ENCODE results near the gene TCFL5. TPM values are rescaled to one million over a fixed set of nuclear protein-coding genes. Genes with fewer than 3 reads are reported as not detected.
"Not testable (repeated sequence)": the region's sequence is repeated elsewhere in the genome, so short reads cannot be mapped to it uniquely, and the experiment has no call there.

The TCFL5 gene
- total and polyA plus RNA-seq, 12 donors = 3.5 to 12.0 (median 5.5) TPM

GRCh38 chr20:62874964-62875344 lies 13.3 kb upstream of the TCFL5 start:
- WGBS, 4 donors = 78 to 99% (median 81%) methylated on average over 7 to 10 of the region's 14 CpGs
- H3K27ac ChIP-seq = peak overlapping the region in 4 of 5 donors; percentile 77 to 87 (median 82)
- H3K4me1 ChIP-seq (replicated peaks in 1 of 2) = peaks cover 0 to 16% of the 10 kb centered on the region in 2 donors
- H3K9me3 ChIP-seq (replicated peaks in 1 of 3) = no peaks in the 10 kb centered on the region
- intact Hi-C loops (cut with DNase I) = loop anchor here in 1 of 2 donors (5.0 kb wide), 1 partner anchor 132 kb away; the partner anchor contains the start of gene BHLHE23
- DNase-seq = peak in 2 of 7 donors; percentile 19 to 34
- TF ChIP-seq POLR2A (IDR thresholded peaks at IDR 0.05) = no peak
- TF ChIP-seq, protein P1, sequence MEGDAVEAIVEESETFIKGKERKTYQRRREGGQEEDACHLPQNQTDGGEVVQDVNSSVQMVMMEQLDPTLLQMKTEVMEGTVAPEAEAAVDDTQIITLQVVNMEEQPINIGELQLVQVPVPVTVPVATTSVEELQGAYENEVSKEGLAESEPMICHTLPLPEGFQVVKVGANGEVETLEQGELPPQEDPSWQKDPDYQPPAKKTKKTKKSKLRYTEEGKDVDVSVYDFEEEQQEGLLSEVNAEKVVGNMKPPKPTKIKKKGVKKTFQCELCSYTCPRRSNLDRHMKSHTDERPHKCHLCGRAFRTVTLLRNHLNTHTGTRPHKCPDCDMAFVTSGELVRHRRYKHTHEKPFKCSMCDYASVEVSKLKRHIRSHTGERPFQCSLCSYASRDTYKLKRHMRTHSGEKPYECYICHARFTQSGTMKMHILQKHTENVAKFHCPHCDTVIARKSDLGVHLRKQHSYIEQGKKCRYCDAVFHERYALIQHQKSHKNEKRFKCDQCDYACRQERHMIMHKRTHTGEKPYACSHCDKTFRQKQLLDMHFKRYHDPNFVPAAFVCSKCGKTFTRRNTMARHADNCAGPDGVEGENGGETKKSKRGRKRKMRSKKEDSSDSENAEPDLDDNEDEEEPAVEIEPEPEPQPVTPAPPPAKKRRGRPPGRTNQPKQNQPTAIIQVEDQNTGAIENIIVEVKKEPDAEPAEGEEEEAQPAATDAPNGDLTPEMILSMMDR (IDR thresholded peaks at IDR 0.05) = no peak
- H3K27me3 ChIP-seq = no peaks in the 10 kb centered on the region
- H3K36me3 ChIP-seq (replicated peaks in 1 of 2) = no peaks in the 10 kb centered on the region
- H3K4me3 ChIP-seq = no peak overlapping the region

- not testable (repeated sequence) for H3K27me3 ChIP-seq; H3K4me3 ChIP-seq; H3K9me3 ChIP-seq (replicated peaks in 1 of 3); H3K36me3 ChIP-seq (replicated peaks in 1 of 2)
- TF ChIP-seq, protein P1 (IDR thresholded peaks at IDR 0.05) = peak; percentile 35 to 79 (median 68)
- Histone ChIP-seq H3K4me1 (replicated peaks in 1 of 2) (peaks cover 0 to 16% of the 10 kb centered on the region in 2 donors), H3K27ac (peak overlapping the region; percentile 65 to 87 (median 80))
- WGBS, 4 donors = 0 to 3% (median 1%) methylated on average over 10 to 15 of the region's 15 CpGs
- DNase-seq = peak; percentile 81 to 95 (median 91)
- intact Hi-C loops (cut with DNase I) = loop anchor here in 1 of 2 donors (5.0 kb wide), 1 partner anchor 134 kb away; the partner anchor contains the start of gene BHLHE23
Observed at GRCh38 chr20:62873681-62874031, 12.0 kb upstream of the TCFL5 start.

- H3K27me3 ChIP-seq = no peaks in the 10 kb centered on the region
- TF ChIP-seq, protein P1 (IDR thresholded peaks at IDR 0.05) = no peak
- no peak for TF ChIP-seq POLR2A (IDR thresholded peaks at IDR 0.05)
- H3K36me3 ChIP-seq (replicated peaks in 1 of 2) = no peaks in the 10 kb centered on the region
- H3K4me1 ChIP-seq (replicated peaks in 1 of 2) = peaks cover 0 to 16% of the 10 kb centered on the region in 2 donors
- H3K4me3 ChIP-seq = no peak overlapping the region
- H3K27ac ChIP-seq = peak overlapping the region in 3 of 5 donors; percentile 77 to 87 (median 85)
- no peak for DNase-seq
- no peaks in the 10 kb centered on the region for H3K9me3 ChIP-seq (replicated peaks in 1 of 3)
- intact Hi-C loops (cut with DNase I) = loop anchor here in 1 of 2 donors (5.0 kb wide), 1 partner anchor 134 kb away; the partner anchor contains the start of gene BHLHE23
- 60 to 73% (median 63%) methylated on average over 7 of the region's 7 CpGs for WGBS, 4 donors
Observed at GRCh38 chr20:62873280-62873679, 11.7 kb upstream of the TCFL5 start.

- TF ChIP-seq, protein P1 (IDR thresholded peaks at IDR 0.05) = no peak
- TF ChIP-seq POLR2A (IDR thresholded peaks at IDR 0.05) = no peak
- intact Hi-C loops (cut with DNase I) = loop anchor here in 1 of 2 donors (5.0 kb wide), 1 partner anchor 134 kb away; the partner anchor contains the start of gene BHLHE23
- 82 to 92% (median 83%) methylated on average over 6 of the region's 6 CpGs for WGBS, 4 donors
- H3K4me1 ChIP-seq (replicated peaks in 1 of 2) = peaks cover 0 to 16% of the 10 kb centered on the region in 2 donors
- peak in 1 of 7 donors; percentile 10 for DNase-seq
- no peaks in the 10 kb centered on the region for H3K27me3 ChIP-seq
- H3K36me3 ChIP-seq (replicated peaks in 1 of 2) = no peaks in the 10 kb centered on the region
- H3K4me3 ChIP-seq = no peak overlapping the region
- no peaks in the 10 kb centered on the region for H3K9me3 ChIP-seq (replicated peaks in 1 of 3)
- H3K27ac ChIP-seq = no peak overlapping the region
Observed at GRCh38 chr20:62872862-62873261, 11.2 kb upstream of the TCFL5 start.

Data from adrenal gland (tissue), 12 donors.